HepG2 (cell line): Measurements from ENCODE around the gene ZKSCAN2. TPM values are rescaled to one million over a fixed set of nuclear protein-coding genes. Genes with fewer than 3 reads are reported as not detected.
A peak's percentile ranks its signal among the peaks of the same experiment; 100 is the strongest.

ENCODE experiments used
- GABPB1 ChIP-seq: IDR thresholded peaks from 2 replicates; pipeline ENCODE4 v1.6.1; 2016; ENCODE audit warnings: mild to moderate bottlenecking, missing genetic modification reagents, moderate library complexity, missing compliant biosample characterization
- GMEB2 ChIP-seq: IDR thresholded peaks from 2 replicates; pipeline ENCODE4 v1.6.1; 2016; ENCODE audit warnings: missing biosample characterization, missing genetic modification reagents, low read depth
- JARID2 ChIP-seq: sonication (generic); formaldehyde crosslinking; IDR thresholded peaks from 2 replicates; pipeline ENCODE4 v1.8.1; 2023; ENCODE audit warnings: missing genetic modification reagents, inconsistent platforms; ENCODE audit not compliant: insufficient replicate concordance
- JUNB ChIP-seq: sonication (generic); formaldehyde crosslinking; IDR thresholded peaks from 2 replicates; pipeline ENCODE4 v1.8.0; 2022; ENCODE audit warnings: missing genetic modification reagents, mild to moderate bottlenecking, borderline replicate concordance
- MEIS1 ChIP-seq: sonication (generic); formaldehyde crosslinking; IDR thresholded peaks from 2 replicates; pipeline ENCODE4 v1.9.0; 2021; ENCODE audit warnings: mild to moderate bottlenecking, missing genetic modification reagents, moderate library complexity, borderline replicate concordance
- MYC ChIP-seq: sonication (generic); formaldehyde crosslinking; IDR thresholded peaks from 2 replicates; pipeline ENCODE4 v1.9.0; 2021; ENCODE audit warnings: missing genetic modification reagents, borderline replicate concordance
- NR2F6 ChIP-seq, 2 experiments: IDR thresholded peaks; 2 replicates each; pipeline ENCODE4 v1.6.1; 2016; ENCODE audit warnings: antibody characterized with exemption in 1 of 2, mild to moderate bottlenecking in 1 of 2
- SAFB2 ChIP-seq: sonication (generic); formaldehyde crosslinking; IDR thresholded peaks from 2 replicates; pipeline ENCODE4 v1.5.1; 2020; ENCODE audit warnings: missing genetic modification reagents, low read depth, mild to moderate bottlenecking, borderline replicate concordance
- SP140L ChIP-seq: sonication (generic); formaldehyde crosslinking; IDR thresholded peaks from 2 replicates; pipeline ENCODE4 v1.4.0; 2020; ENCODE audit warnings: missing genetic modification reagents, borderline replicate concordance
- TFAP4 ChIP-seq: sonication (generic); IDR thresholded peaks from 2 replicates; pipeline ENCODE4 v1.6.1; 2016; ENCODE audit warnings: low read depth, borderline replicate concordance
- TGIF2 ChIP-seq: IDR thresholded peaks from 2 replicates; pipeline ENCODE4 v1.6.1; 2016; ENCODE audit warnings: control low read depth, missing compliant biosample characterization
- TP53 ChIP-seq: sonication (generic); formaldehyde crosslinking; conservative IDR thresholded peaks from 2 replicates; pipeline ENCODE4 v1.4.0; 2020; ENCODE audit warnings: missing genetic modification reagents
- ZBTB21 ChIP-seq: sonication (generic); formaldehyde crosslinking; IDR thresholded peaks from 2 replicates; pipeline ENCODE4 v1.4.0; 2020; ENCODE audit warnings: missing genetic modification reagents
- ZBTB8A ChIP-seq: sonication (generic); formaldehyde crosslinking; IDR thresholded peaks from 2 replicates; pipeline ENCODE4 v1.4.0; 2020; ENCODE audit warnings: mild to moderate bottlenecking, low read depth, missing genetic modification reagents, borderline replicate concordance
- ZFP36L2 ChIP-seq: sonication (generic); formaldehyde crosslinking; IDR thresholded peaks from 2 replicates; pipeline ENCODE4 v1.4.0; 2020; ENCODE audit warnings: missing genetic modification reagents
- ZFX ChIP-seq: sonication (generic); formaldehyde crosslinking; IDR thresholded peaks from 2 replicates; pipeline ENCODE4 v1.4.0; 2020; ENCODE audit warnings: mild to moderate bottlenecking, low read depth, missing genetic modification reagents, moderate library complexity
- ZFYVE20 ChIP-seq: sonication (generic); formaldehyde crosslinking; IDR thresholded peaks from 2 replicates; pipeline ENCODE4 v1.8.0; 2023; ENCODE audit warnings: low read depth, mild to moderate bottlenecking, moderate library complexity, missing genetic modification reagents, borderline replicate concordance
- ZNF292 ChIP-seq: sonication (generic); formaldehyde crosslinking; IDR thresholded peaks from 2 replicates; pipeline ENCODE4 v1.8.1; 2022; ENCODE audit warnings: mild to moderate bottlenecking, low read depth, missing genetic modification reagents, borderline replicate concordance
- ZNF333 ChIP-seq: sonication (generic); formaldehyde crosslinking; IDR thresholded peaks from 2 replicates; pipeline ENCODE4 v1.4.0; 2020; ENCODE audit warnings: mild to moderate bottlenecking, missing genetic modification reagents, borderline replicate concordance
- ZNF790 ChIP-seq: sonication (generic); formaldehyde crosslinking; IDR thresholded peaks from 2 replicates; pipeline ENCODE4 v1.8.0; 2022; ENCODE audit warnings: missing genetic modification reagents, mild to moderate bottlenecking, borderline replicate concordance
- ZNF839 ChIP-seq: sonication (generic); formaldehyde crosslinking; IDR thresholded peaks from 2 replicates; pipeline ENCODE4 v1.4.0; 2020; ENCODE audit warnings: missing genetic modification reagents, mild to moderate bottlenecking, borderline replicate concordance
- ZNF878 ChIP-seq: sonication (generic); formaldehyde crosslinking; IDR thresholded peaks from 2 replicates; pipeline ENCODE4 v1.8.1; 2023; ENCODE audit warnings: mild to moderate bottlenecking, missing genetic modification reagents, moderate library complexity
- polyA plus RNA-seq, 8 experiments: library from polyadenylated mRNA; depleted of rRNA in 3 of 8; stranded (reverse) in 7 of 8; unstranded in 1 of 8; fragments of >200 nt; fragmentation: Illumina TruSeq in 4 of 8; extraction: Trizol in 4 of 8; gene quantifications; 2 replicates each; pipeline versions ENCODE4 v1.2.1 to v1.2.3, GENCODE V29; 2011 to 2016; ENCODE audit warnings: low read depth in 4 of 8, missing spikeins in 1 of 8, mixed read lengths in 1 of 8; ENCODE audit not compliant: insufficient read depth in 1 of 8
- total RNA-seq, 5 experiments: library from RNA; depleted of rRNA; stranded (reverse); fragments of >200 nt; fragmentation: Illumina TruSeq; extraction: Trizol; gene quantifications; 2 replicates each; pipeline ENCODE4 v1.2.3, GENCODE V29; 2016; ENCODE audit warnings: low read depth in 1 of 5
- TF ChIP-seq, protein P1 (sequence below): sonication (generic); formaldehyde crosslinking; IDR thresholded peaks from 2 replicates; pipeline ENCODE4 v1.8.1; 2022; ENCODE audit warnings: low read depth, mild to moderate bottlenecking, missing genetic modification reagents

ZKSCAN2 gene
- total and polyA plus RNA-seq, 2 of the 13 experiments (the other 11 are each of a cell fraction or from before 2014, with no cell fraction given) = 4.2 to 11.1 TPM

- TF ChIP-seq ZFYVE20 (peak; percentile 76), SAFB2 (CRISPR knock-in tag) (peak; percentile 77), ZNF333 (CRISPR knock-in tag) (peak; percentile 41), SP140L (no peak), GMEB2 (peak; percentile 92), JUNB (CRISPR knock-in tag) (peak; percentile 71; the same call in 1 of the 2 replicates), ZFX (CRISPR knock-in tag) (peak; percentile 94), TP53 (CRISPR knock-in tag) (peak; percentile 92; the same call in 1 of the 2 replicates), TGIF2 (CRISPR knock-in tag) (0 out of 2 replicates have a peak, but pooled peaks have one; percentile 62), ZNF878 (CRISPR knock-in tag) (peak; percentile 8; the same call in 1 of the 2 replicates), TFAP4 (peak; percentile 76; the same call in 1 of the 2 replicates), ZNF790 (CRISPR knock-in tag) (0 out of 2 replicates have a peak, but pooled peaks have one; percentile 67), MEIS1 (peak; percentile 86; the same call in 1 of the 2 replicates), GABPB1 (CRISPR knock-in tag) (peak; percentile 92), ZBTB8A (CRISPR knock-in tag) (peak; percentile 61; the same call in 1 of the 2 replicates), NR2F6 (IDR thresholded peaks at IDR 0.05) (peak; percentile 79), NR2F6 (CRISPR knock-in tag; IDR thresholded peaks at IDR 0.05) (peak; percentile 84), JARID2 (CRISPR knock-in tag) (peak; percentile 93), ZNF839 (CRISPR knock-in tag) (no peak; the same call in 1 of the 2 replicates), MYC (CRISPR knock-in tag) (peak; percentile 97), ZBTB21 (no peak), ZFP36L2 (CRISPR knock-in tag) (no peak), ZNF292 (peak; percentile 80)
- TF ChIP-seq, protein P1, sequence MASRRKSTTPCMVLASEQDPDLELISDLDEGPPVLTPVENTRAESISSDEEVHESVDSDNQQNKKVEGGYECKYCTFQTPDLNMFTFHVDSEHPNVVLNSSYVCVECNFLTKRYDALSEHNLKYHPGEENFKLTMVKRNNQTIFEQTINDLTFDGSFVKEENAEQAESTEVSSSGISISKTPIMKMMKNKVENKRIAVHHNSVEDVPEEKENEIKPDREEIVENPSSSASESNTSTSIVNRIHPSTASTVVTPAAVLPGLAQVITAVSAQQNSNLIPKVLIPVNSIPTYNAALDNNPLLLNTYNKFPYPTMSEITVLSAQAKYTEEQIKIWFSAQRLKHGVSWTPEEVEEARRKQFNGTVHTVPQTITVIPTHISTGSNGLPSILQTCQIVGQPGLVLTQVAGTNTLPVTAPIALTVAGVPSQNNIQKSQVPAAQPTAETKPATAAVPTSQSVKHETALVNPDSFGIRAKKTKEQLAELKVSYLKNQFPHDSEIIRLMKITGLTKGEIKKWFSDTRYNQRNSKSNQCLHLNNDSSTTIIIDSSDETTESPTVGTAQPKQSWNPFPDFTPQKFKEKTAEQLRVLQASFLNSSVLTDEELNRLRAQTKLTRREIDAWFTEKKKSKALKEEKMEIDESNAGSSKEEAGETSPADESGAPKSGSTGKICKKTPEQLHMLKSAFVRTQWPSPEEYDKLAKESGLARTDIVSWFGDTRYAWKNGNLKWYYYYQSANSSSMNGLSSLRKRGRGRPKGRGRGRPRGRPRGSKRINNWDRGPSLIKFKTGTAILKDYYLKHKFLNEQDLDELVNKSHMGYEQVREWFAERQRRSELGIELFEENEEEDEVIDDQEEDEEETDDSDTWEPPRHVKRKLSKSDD (CRISPR knock-in tag) = peak; percentile 40; the same call in 1 of the 2 replicates
These were observed 563 bp upstream of the ZKSCAN2 start (continued) for GRCh38 chr16:25257956-25258860.
